Transverse colon (tissue), 4 donors: Measurements from ENCODE around the gene STH.

Source experiments
- EP300 ChIP-seq: sonication (generic); formaldehyde crosslinking; IDR thresholded peaks from one replicate; pipeline ENCODE4 v1.6.1; 2017; ENCODE audit warnings: antibody characterized with exemption, low read depth
- POLR2AphosphoS5 ChIP-seq, 3 donors: sonication (generic); formaldehyde crosslinking; IDR thresholded peaks; one replicate each; pipeline ENCODE4 v1.6.1; 2016; ENCODE audit warnings: antibody characterized with exemption in 3 of 3
- TF ChIP-seq, protein P1 (sequence below), 5 experiments: fragments of 200-600 bp in 3 of 5; fragments of 450-650 bp in 2 of 5; sonication (generic) in 3 of 5; IDR thresholded peaks; 1 replicate in 2 of 5; 2 replicates in 3 of 5; pipeline ENCODE4 v1.5.1; 2016 to 2017; ENCODE audit warnings: antibody characterized with exemption in 5 of 5, inconsistent platforms in 3 of 5, mild to moderate bottlenecking in 2 of 5, moderate library complexity in 1 of 5

DNA sequence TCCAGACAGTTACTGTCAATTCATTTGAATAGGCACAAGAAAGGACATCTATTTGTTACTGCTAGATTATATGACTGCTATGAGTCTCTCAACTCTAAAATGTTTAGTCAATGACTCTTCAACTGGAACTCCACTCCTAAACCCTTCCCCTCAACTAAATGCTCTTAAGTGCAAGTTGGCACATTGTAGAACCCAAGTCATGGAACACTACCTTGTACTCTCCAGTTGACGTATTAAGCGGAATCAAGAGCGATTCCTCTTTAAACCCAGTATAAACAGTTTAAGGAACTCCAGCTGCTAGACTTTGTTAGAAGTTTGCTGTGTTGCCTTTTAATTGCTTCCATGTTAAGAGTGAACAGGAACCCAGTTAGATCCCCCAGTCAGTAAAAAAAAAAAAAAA, 44.6 kb downstream of the STH start:
- TF ChIP-seq POLR2AphosphoS5 (IDR thresholded peaks at IDR 0.05) = no peak
- TF ChIP-seq, protein P1, sequence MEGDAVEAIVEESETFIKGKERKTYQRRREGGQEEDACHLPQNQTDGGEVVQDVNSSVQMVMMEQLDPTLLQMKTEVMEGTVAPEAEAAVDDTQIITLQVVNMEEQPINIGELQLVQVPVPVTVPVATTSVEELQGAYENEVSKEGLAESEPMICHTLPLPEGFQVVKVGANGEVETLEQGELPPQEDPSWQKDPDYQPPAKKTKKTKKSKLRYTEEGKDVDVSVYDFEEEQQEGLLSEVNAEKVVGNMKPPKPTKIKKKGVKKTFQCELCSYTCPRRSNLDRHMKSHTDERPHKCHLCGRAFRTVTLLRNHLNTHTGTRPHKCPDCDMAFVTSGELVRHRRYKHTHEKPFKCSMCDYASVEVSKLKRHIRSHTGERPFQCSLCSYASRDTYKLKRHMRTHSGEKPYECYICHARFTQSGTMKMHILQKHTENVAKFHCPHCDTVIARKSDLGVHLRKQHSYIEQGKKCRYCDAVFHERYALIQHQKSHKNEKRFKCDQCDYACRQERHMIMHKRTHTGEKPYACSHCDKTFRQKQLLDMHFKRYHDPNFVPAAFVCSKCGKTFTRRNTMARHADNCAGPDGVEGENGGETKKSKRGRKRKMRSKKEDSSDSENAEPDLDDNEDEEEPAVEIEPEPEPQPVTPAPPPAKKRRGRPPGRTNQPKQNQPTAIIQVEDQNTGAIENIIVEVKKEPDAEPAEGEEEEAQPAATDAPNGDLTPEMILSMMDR (IDR thresholded peaks at IDR 0.05) = no peak
- no peak for TF ChIP-seq EP300
